Lung microvascular endothelial cell (primary cell): ENCODE data around the gene ULK4. TPM values are rescaled to one million over a fixed set of nuclear protein-coding genes. Genes with fewer than 3 reads are reported as not detected.
"Not testable (repeated sequence)": the region's sequence is repeated elsewhere in the genome, so short reads cannot be mapped to it uniquely, and the experiment has no call there.

ENCODE experiments used
- DNase-seq, 2 donors: peaks; one replicate each; pipeline versions ENCODE4 v3.0.0 to v3.0.0-alpha.2; 2010; ENCODE audit warnings: low read depth in 2 of 2
- total RNA-seq: library from RNA; depleted of rRNA; stranded (reverse); fragments of >200 nt; gene quantifications from 2 replicates; pipeline ENCODE4 v1.2.1, GENCODE V29; 2014

ULK4 gene
- 4.6 and 6.3 TPM in 2 replicates for total RNA-seq

DNA sequence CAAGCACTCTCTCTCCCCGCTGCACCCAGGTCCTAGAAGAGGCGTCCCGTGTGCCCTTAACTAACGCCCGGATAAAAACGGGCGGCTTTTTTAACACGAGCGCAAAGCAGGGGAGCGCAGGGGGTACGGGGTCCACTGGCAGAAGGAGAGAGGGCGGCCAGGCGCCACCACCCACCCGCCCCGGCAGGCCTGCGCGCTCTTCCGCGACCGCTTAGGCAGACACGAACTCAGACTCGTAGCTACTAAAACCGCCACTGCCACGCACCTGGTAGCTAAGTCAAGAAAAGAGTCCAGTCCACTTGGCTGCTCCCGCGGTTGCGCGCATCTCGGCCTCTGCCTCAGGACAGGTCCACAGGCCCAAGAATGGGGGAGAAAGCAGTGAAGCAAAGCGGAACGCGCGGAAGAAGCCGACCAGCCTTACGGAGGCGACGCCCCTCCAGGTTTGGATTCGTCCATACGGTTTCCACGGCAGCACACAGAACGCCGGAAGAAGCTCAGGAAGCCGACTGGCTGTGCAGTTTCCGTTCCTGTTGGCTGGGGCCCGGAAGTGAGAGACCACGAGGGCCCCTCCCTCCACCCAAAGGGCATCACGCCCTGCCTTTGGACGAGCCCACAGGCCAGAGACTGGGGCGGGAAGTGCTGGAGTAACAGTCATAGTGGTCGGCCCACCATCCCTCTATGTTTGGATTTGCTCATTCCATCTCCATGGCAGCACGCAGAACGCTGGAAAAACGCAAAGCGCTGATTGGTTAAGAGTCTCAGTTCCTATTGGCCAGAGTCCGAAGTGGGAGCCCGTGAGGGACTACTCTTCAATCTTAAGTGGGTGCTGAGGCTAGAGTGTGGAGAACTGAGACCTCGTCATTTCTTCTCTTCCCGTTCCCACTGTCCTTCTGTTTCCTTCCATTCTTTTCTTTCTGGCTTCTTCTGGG lies at the start of gene ULK4:
TSS of gene ULK4 (minus strand) at position 353 of the 929 bp plus-strand sequence. CDS start 7,344 bp downstream, outside the sequence.
- peak; percentile 100 for DNase-seq

DNA sequence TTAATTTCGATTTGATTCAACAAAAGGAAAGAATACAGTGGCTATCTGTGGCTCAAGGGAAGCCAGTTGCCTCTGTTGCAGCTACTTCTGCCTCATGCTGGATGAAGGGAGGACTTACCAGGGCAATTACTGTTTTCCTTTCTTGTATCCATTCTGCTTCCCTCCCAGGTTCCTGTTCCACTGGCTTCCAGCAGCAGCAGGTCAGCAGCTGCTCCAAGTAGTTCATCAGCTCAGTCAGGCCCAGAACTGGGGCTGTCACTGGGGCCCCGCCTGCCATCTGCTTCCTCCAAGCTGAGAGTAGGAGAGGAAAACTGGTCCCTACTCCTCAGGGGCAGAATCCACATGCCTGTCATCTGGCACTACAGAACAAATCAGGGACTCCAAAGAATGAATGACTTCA lies 48.6 kb upstream of the ULK4 start:
- DNase-seq, result peak in 1 of 2 donors; percentile 58

DNA sequence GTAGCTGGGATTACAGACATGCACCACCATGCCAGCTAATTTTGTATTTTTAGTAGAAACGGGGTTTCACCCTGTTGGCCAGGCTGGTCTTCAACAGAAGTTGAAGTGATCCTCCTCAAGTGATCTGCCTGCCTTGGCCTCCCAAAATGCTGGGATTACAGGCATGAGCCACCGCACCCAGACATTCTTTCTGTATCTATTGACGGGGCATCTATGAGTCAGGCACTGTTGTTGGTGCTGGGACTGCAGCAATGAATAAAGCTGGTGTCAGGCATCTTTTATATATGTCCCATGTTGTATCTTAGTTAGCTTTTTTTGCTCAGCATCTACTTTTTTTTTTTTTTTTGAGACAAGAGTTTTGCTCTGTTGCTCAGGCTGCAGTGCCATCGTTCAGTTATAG lies 47.6 kb upstream of the ULK4 start:
- no peak for DNase-seq

DNA sequence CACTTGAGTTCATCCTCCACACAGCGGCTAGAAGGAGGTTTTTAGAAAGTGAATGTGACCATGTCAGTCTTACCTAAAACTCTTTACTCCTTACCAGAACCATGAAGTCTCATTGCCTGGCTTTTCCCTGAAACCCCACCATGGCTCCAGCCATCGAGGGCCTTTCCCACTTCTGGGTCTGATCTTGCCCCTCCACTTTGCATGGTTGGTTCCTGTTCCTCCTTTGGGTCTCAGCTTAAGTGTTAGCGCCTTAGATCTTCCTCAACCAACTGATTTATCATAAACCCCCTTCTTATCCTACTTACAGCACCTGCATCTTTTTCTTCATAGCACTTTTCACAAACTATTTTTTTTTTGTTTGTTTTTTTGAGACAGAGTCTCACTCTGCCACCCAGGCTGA lies 45.9 kb upstream of the ULK4 start:
- DNase-seq, result no peak

DNA sequence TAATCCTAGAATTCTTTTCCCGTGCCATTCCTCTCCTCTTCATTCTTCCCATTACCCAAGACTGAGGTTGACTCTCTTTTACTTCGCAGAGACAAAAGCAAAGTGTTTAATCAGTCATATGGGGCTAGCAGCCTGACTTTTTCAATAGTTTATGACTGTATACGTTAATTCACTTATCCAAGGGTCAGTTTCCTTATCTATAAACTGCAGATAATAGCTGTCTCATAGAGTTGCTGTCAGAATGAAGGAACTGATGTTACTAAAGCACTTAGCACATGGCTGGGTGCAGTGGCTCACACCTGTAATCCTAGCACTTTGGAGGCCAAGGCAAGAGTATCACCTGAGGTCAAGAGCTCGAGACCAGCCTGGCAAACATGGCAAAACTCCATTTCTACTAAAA lies 43.5 kb upstream of the ULK4 start:
- no peak for DNase-seq

DNA sequence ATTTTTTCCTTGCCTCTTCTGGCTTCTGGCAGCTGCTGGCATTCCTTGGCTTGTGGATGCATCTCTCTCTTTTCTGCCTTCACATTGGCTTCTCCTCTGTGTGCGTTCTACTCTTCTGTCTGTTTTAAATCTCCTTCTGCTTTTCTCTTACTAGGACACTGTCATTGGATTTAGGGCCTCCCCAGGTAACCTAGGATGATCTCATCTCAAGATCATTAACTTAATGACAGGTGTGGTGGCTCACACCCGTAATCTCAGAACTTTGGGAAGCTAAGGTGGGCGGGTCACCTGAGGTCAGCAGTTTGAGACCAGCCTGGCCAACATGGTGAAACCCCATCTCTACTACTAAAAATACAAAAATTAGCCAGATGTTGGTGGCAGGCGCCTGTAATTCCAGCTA lies 40.9 kb upstream of the ULK4 start:
- DNase-seq, result no peak

DNA sequence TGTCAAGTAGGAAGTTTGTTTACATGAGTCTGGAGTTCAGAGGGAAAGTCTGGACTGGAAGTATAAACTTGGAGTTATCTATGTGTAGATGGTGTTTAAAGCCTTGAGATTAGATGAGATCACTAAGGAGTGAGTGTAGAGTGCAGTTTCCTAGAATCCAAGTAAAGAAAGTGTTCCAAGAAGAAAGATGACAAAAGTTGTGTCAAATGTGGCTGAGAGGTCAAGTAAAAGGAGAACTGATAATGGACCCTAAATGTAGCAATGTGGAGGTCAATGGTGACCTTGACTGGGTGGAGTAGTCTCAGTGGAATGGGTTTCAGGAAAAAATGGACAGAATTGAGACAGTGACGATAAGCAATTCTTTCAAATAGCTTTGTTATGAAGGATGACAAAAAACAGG lies 39.9 kb upstream of the ULK4 start:
- no peak for DNase-seq

DNA sequence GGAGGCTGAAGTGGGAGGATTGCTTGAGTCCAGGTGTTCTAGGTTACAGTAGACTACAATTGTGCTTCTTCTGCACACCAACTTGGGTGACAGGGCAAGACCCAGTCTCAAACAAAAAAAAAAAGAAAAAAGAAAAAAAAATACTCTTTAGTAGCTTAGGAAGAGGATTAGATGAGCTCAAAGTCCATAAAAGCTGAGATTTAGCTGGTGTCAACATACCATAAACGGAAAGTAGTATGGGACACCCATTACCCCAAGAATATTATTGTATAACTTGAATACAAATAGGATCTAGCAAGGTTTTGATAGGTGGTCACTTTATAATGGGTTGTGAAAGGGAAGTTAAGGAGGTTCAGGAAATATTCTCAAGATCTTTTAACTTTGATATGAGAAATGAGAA lies 38.0 kb upstream of the ULK4 start:
- no peak for DNase-seq

DNA sequence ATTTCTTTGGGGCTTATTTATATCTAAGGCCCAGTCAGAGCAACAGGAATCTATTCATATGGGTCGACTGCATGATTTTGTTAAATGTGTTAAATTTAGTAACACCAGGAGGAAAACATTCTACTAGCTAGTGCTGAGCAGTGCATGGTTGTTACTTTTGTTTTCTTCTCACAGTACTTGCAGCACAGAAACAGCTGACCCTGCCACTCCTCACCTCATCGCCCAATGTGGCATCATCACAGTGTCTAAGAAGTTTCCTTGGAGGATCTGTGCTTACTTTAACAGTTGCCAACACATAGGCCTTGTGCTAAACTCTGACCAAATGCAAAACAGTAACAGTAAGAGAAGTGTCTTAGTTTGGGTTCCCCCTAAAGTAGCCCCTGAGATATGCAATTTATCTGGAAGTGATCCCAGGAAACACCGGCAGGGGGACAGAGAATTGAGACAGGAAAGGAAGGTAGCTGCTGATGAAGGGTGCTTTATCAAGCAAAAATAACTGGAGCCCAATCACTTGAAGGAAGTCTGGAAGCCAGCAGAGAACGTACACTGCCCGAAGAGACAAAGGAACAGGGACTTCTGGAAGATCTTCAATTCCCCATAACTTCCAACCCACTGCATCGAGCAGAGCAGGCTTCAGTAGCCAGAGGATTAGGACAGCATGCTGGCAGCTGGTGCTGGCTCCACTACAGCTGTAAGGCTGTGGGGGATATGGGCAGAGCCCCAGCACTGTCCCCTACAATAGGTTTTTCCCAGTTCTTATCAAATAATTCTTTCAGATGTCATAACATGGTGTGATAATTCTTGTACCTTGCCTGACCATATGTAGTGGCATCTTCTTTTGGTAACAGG lies 36.0 kb upstream of the ULK4 start:
- DNase-seq, result peak in 1 of 2 donors; percentile 28

DNA sequence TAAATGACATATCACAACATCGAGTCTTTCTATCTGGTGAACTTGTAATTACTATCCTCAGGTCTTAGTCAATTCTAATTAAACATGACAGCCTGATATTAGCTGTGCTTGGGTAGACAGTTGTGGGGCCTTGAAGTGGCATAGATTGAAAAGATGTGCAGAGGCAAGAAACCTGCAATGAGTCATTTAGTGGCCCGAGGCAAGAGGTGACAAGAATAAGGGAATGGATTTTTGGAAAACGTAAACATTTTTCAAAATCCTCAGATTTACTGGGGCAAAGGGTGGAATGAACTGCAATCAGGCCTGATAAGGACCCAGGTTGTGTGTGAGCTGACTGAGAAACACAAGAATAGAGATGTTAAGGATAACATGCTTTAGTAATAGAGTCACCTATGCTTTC lies 29.5 kb upstream of the ULK4 start:
- DNase-seq, result no peak

DNA sequence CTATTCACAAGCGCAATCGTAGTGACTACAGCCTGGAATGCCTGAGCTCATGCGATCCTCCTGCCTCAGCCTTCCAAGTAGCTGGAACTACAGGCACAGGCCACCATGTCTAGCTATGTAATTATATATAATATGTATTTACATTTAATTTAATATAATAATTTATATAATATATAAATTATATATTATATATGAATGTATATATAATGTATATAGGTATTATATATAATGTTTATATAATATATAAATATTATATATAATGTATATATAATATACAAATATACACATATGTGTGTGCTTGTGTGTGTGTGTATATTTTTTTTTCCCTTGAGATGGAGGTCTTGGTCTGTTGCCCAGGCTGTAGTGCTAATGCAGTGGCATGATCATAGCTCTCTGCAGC lies 27.6 kb upstream of the ULK4 start:
- no peak for DNase-seq

DNA sequence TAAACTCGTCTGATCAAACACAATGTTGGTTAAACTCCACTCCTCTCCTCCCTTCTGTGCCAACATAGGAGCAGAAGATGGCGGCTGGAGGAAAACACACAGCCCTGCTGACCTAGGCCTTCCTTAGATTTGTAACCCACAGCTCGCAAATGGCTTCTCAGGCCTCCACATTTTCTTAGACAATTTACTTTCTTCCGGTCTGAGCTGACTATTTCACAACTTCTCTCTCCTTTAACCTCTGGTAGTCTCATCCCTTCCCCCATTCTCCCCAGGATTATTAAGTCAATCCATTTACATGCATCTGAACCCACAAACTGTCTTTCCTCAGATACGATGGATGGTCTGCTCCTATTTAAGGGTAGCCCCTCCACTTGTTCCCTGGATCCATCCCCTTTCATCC lies 25.7 kb upstream of the ULK4 start:
- DNase-seq, result no peak

DNA sequence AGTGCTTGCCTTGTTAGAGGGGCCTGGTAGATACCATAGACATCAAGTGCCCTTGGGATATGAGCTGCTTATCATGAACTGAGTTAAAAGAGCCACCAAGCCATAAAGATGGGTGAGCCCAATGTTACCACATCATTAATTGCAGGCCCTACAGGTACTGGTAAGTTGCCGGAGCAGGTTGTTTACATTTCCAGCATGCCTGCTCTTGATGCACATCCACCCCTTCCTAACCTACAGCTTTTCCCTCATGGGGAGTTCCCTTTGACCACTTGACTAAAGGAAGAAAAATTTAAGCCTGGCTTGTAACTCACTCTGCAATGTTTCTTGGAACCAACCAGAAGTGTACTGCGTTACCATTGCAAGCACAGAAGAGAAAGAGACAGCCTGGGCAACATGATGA lies 24.7 kb upstream of the ULK4 start:
- DNase-seq, result no peak

DNA sequence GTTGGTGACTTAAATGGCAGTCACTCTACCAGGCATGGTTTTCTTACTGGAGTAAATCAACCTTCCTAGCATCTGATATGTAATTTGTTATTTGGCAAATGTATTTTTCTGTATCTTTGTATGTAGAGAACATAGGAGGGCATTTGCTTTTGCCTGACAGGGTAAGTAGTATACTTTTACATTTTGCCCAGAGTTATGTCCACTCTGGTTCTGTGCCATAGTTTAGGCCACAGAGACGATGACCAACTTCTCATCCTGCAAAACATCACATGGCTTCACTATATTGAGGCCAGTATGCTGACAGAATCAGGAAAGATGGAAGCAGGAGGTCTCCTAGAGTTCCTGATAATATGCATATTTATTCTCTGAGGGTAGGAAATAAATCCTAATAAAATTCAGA lies 23.1 kb upstream of the ULK4 start:
- peak in 1 of 2 donors; percentile 50 for DNase-seq

DNA sequence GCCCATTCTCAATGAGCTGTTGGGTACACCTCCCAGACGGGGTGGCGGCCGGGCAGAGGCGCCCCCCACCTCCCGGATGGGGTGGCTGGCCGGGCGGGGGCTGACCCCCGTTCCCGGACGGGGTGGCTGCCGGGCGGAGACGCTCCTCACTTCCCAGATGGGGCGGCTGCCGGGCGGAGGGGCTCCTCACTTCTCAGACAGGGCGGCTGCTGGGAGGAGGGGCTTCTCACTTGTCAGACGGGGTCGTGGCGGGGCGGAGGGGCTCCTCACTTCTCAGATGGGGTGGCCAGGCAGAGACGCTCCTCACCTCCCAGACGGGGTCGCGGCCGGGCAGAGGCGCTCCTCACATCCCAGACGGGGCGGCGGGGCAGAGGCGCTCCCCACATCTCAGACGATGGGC lies 21.2 kb upstream of the ULK4 start:
- DNase-seq, result not testable (repeated sequence)

DNA sequence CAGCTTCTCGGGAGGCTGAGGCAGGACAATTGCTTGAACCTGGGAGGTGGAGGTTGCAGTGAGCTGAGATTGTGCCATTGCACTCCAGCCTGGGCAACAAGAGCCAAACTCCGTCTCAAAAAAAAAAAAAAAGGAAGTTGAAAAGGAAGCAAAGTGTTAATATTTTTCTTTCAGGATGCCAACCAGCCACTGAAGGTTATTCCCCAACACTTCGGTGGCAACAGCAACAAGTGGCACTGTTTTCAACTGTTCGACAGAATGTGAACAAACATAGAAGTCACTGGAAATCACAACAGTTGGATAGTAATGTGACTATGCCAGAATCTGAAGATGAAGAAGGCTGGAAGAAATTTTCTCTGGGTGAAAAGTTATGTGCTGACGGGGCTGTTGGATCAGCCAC lies 15.5 kb upstream of the ULK4 start:
- not testable (repeated sequence) for DNase-seq

DNA sequence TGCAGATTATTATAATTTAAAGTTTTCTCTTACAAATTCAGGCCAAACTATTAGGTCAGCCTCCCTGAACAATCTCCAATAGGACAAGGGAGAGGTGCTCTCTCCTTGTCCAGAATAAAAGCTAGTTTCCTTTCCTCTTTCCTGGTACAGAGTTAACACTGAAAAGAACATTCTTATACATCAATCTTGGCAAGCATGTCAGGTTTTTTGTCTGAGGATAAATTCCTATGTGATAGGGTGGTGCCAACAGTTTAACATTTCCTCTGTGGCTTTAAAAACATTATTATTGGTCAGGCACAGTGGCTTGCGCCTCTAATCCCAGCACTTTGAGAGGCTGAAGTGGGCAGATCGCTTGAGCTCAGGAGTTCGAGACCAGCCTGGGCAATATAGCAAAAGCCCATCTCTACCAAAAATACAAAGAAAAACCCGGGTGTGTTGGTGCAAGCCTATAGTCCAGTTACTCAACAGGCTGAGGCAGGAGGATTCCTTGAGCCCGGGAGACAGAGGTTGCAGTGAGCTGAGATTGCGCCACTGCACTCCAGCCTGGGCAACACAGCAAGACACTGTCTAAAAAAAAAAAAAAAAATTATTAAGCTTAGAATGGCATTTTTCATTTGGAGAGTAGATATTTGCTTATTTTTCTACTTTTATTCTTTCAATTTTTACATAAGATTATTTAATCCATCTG lies 13.7 kb upstream of the ULK4 start:
- peak; percentile 37 to 54 for DNase-seq

DNA sequence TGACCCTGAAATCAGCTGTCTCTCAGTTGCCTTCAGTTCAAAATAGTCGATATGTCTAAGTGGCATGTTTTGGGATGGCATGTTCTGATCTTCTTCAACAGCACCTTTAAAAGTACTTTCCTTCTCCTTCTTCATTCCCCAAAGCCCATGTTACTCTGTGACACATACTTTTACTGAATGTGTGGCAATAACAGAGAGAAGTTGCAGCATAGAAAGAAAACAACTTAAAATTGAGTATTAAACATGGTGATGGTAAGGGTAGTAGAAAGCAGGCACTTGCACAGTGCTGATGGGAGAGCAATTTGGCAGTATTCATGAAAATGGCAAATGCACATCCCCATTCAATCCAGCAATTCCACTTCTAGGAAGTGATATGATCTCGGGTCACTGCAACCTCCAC lies 12.3 kb upstream of the ULK4 start:
- DNase-seq, result no peak

DNA sequence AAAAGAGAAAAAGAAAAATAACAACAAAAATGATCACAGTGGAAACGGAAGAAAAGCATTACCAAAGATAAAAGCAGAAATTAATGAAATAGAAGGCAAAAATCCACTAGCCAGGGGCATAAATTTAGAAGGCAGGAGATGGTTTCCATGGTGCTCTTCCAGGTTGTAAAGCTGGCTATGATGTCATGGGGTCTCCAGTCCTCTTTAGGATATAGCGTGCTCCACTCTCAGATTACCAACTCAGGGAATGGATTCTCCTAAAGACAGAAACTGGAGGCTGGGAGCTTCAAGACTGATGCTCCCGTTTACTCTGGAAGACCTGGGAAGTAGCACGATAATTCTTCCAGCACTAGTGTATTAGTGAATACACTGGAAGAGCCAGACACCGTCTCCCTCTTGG lies 10.9 kb upstream of the ULK4 start:
- no peak for DNase-seq

DNA sequence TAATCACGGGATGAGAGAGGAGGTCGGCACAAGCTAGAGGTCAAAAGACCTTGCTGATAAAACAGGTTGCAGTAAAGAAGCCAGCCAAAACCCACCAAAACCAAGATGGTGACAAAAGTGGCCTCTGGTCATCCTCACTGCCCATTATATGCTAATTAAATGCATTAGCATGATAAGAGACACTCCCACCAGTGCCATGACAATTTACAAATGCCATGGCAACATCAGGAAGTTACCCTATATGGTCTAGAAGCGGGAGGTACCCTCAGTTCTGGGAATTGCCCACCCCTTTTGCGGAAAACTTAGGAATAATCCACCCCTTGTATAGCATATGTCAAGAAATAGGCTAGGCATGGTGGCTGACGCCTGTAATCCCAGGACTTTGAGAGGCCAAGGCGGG lies 4.3 kb upstream of the ULK4 start:
- no peak for DNase-seq

DNA sequence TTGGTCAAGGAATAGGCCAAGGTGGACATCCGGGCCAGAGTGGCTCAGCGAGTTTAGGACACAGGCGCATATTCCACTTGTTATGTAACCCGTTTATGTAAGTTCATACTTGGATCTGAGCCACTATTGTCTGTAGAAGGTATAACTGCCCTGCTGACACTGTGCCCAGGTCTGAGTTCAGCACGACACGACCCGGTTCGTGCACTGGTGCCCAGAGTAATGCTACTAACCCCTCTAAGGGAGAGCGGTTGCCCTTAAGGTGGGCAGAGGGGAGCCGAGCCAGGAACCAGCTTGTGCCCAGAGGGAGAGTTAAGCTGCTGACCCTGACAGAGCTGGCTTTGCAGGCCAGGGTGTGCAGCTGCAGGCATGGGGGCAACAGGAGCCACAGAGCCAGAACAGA lies 1.9 kb upstream of the ULK4 start:
- no peak for DNase-seq
